Stimulated activated CD8-positive, alpha-beta memory T cell treated with anti-CD3 and anti-CD28 coated beads, Interleukin-2, amount 100 ng/mL, for 48 hours (primary cell): Measurements from ENCODE around the gene SLC36A3.

Experiments
- DNase-seq, 2 donors: peaks; one replicate each; pipeline ENCODE4 v3.0.0-alpha.2; 2020; ENCODE audit warnings: low read depth in 2 of 2

The SLC36A3 gene

DNA sequence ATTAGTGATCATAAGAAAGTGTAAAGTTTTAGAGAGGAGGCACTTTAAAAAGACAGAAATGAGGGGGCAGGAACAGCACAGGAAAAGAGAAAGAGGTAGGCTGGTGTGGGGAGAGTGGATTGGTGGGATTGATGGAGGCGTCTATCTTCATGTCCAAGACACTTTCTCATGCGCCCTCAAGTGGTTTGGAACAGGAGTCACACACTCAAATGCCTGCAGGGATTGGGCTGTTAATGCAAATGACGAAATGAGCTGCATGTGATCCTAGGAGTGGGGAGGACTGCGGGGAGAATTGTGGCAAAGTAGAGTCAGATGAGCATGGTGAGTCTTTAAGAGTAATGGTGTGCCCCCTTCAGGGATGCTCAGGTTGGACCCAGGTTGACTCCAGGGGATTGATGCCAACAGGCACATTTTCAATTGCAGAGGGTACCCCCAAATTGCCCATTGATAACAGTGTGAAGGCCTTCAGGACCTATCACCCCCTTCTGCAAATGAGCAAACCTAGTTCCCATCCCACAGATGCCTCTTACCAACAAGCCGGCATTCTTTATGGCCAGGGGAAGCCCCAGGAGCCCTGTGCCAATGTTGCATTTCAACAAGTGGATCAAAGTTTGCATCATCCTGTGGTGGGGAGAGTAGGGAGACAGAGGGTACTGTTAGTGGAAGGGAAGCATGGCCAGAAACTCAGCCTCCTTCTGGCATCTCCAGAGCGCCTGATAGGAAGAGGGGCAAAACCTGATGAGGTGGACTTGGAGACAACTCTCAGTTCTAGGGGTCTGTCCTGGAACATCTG lies 5.3 kb downstream of the SLC36A3 start:
- DNase-seq, result no peak

DNA sequence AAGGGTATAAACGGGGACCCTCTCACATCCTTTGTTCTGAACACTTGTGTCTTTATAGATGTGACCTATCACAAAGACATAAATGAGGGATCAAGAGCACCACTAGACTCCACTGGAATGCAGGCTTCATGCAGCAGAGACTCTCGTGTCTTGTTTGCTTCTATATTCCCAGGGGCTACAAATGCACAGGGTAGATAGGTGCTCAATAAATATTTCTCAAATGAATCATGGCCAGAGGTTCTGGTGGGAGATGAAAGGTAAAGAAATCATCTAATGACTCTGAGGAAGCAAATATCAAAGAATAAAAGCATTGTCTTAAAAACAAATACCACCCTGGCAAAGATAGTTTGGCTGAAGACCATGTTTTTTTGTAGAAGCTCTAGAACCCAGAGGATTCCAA lies 6.6 kb downstream of the SLC36A3 start:
- DNase-seq, result no peak

DNA sequence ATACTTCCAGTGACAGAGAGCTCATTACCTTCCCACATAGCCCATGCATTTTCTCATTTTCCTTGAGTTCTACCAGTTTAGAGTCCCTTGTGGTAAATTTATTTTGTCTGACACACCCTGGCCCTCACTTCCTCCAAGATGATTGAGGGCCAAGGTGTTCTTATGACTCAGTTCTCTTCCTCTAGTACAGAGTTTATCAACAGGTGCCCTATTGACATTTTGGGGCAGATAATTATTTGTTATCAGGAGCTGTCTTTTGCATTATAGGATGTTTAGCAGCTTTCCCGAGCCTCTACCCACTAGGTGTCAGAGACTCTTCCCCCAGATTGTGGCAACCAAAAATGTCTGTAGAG lies 7.1 kb downstream of the SLC36A3 start:
- DNase-seq, result no peak

DNA sequence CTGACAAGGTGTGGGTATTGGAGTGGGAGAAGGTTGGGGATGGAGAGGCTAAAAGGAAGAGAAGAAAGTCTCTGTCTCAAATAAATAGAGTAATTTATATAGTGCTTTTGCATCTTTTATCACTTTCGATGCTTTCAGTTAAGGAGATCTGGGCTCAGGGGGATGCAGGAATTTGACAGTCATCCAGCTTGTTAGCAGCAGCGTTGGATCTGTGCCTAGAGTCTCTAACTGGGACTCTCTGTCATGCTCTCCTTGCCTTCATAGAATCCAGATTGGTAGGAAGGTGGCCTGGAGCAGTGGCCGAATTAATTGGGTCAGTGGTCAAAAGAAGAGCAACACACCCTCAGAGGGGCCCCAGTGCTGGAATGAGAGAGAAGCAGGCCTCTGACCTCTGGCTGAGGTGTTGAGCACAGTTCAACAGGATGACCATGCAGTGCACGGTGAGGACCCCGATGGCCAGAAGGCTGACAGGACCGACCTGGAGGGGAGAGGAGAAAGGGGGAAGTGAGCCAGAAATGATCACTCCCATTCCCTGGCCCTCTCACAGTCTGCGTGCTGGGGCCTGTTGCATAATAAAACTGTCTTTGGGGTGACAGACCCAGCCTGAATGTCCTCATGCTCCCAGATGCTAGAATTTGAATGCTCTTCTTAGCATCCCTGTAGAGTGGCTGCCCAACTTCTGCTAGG lies 7.6 kb downstream of the SLC36A3 start:
- DNase-seq, result no peak

DNA sequence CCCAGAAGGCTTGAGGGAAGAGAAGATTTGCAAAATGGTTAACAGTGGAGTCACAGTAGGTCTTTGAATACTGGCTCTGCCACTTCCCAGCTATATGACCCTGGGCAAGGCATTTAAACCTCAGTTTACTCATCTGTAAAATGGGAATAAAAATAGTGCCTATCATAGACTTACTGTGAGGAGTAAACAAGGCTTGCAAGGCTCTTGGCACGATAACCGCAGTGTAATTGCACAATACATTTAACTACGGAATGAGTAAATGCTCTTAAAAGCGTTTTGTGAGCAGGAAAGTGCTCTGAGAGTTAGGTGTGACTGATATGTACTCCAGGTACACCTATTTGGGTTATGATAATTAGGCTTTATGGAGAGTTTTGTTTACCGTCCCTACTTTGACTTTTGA lies 8.4 kb downstream of the SLC36A3 start:
- DNase-seq, result no peak

DNA sequence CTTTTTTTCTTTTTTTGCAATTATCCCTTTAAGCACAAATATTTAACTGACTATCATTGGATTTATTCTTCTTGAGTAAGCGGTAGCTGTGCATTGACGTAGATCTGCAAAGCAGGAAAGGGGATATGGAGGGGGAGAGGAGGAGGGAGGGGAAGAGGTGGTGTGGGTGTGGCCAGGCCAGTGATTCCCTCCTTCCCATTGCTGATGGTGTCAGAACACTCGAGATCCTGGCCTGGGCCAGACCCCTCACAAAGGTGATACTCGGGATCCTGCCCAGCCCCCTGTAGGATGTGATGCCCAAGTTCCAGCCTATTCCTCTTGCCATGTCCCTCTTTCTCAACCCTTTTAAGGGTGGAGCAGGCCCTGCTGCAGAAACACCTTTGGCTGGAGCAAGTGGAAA lies 9.9 kb downstream of the SLC36A3 start:
- DNase-seq, result no peak

DNA sequence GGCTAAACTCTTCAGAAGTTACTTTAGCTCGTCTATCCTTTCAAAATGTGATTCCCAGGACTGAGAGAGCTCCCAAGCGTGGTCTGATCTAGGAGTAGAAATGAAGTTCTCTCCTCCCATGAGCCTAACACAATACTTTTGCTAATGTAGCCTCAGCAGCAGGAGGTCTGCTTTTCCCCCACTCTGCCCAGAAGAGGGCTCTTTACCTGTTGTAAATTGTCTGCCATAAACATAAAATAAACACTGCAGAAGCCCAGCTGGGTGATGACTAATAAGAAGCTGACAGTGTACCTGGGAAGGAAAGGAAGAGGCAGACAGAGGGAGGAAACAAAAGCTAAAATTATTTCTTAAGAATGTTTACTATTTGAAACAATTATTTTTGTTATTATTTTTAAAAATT lies 15.4 kb downstream of the SLC36A3 start:
- no peak for DNase-seq

DNA sequence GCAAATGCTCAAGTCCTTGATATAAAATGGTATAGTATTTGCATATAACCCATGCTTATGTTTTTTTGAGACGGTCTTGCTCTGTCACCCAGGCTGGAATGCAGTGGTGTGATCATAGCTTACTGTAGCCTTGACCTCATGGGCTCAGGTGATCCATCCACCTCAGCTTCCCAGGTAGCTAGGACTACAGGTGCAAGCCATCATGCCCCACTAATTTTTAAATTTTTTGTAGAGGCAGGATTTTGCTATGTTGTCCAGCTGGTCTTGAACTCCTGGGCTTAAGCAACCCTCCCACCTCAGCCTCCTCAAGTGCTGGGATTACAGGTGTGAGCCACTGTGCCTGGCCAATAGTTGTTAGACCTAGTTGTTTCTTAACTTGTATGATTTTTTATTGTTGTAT lies 17.3 kb downstream of the SLC36A3 start:
- DNase-seq, result no peak

DNA sequence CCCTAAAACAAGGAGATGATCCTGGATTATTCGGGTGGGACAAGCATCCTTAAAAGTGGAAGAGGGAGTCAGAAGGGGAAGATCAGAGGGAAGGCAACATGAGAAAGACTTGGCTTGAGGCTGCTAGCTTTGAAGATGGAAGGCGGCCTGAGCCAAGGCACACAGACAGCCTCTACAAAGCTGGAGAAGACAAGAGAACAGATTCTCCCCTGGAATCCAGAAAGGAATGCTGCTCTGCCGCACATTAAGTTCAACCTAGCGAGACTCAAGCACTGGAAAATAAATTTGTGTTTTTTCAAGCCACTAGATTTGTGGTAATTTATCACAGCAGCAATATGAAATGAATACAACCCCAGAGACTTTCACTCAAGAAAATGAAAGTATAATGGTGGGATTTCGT lies 17.9 kb downstream of the SLC36A3 start:
- DNase-seq, result no peak

DNA sequence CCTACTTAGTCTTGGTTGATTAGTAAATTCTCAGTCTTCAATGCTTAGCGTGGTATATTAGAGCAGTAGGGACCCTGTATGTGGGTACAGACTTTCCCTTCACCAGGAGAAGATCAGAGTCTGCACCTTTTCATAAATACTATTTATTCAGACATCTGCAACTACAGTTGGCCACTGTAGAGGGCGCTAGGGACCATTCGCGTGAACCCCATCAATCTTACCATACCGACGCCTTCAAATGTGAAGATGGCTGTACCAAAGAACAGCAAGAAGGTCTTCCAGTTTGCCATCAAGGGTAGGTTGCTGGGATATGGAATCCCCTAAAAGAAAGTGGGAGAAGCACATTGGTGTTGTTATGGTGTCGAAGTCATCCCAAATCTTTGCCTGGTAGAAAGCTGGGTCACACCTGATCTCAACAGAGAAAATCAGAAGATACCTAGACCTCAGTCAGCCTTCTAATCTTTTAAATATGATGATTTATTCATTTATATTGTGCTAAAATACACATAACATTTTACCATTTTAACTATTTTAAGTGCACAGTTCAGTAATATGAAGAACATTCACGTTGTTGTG lies 19.1 kb downstream of the SLC36A3 start:
- DNase-seq, result no peak

DNA sequence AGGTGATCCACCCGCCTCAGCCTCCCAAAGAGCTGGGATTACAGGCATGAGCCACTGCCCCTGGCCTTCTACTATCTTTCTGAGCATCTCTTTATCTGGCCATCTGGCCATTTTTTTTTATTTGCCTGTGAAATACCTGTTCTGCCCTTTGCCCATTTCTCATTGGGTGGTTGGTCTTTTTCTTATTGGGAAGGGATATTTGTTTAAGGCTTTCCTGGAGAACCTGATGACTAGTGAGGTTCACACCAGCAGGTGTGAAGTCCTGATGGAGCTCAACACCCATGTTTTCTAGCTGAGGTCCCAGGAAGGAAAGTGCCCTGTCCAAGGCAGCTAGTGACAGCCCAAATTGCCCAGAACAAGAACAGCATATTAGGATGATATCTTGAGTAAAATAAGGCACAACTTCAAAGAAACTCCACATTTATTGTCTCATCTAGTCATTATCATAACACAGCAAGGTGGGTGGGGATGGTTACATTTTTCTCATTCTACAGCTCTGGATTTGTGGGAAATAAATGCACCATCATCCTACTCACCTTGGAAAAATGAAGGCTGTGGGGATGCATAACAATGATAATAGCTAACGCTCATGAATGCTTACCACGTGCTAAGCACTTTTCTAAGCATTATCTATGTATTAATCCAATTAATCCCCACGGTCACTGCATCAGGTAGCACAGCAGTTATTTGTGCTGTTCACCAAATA lies 20.3 kb downstream of the SLC36A3 start:
- no peak for DNase-seq

DNA sequence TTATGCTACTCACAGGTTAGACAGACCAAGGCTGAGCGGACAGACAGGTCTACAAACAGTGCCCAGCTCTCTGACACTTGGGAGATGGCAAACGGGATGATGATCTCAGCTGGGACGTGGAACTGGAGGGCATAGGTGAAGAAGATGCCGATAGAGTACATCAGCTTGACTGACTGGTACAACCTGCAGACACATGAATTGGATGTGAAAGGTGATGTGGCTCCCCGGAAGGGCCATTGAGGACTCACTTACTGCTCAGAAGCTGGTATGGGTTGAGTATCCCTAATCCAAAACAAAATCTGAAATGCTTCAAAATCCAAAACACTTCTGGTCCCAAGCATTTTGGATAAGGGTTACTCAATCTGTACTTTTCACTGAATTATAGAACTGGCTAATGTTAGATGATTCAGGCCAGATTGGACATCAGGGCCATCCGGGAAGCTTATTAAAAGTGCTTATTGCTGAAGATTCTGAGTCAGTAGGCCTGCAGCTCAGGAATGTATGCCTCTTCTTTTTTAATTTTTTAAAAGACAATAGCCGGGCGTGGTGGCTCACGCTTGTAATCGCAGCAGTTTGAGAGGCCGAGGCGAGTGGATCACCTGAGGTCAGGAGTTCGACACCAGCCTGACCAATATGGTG lies 22.4 kb downstream of the SLC36A3 start:
- no peak for DNase-seq

DNA sequence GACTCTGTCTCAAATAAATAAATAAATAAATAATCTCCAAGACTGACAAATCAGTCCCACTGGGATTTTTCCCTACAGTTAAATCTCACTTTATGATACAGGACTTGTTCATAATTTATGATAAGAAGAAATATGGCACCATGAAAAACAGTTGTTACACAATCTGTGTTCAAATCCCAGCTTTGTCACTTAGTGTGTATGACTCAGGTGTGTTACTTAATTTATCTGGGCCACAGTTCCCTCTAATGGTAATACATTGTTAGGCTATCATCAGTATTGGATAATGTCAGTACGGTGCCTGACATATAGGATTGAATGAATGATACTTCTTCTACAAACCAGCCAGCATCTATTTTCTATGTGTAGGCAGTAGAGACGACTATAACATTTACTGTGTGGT lies 23.1 kb downstream of the SLC36A3 start:
- no peak for DNase-seq

DNA sequence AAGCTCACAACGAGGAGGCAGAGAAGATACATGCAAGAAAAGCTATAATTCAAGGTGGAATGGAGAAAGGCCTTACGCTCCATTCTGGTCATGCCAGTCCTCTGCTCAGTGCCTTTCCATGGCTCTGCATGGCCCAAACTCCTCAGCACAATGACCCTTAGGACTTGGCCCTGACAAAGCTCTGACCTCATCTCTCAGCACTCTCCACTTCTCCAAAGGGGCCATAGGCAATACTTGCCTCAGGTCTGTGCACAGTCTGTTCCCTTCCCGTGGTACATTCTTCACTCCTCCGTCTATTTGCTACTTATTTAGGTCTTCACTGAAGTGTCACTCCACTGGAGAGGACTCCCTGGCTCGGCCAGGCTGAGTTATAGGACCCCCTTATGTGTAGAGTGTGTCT lies 24.7 kb downstream of the SLC36A3 start:
- no peak for DNase-seq

DNA sequence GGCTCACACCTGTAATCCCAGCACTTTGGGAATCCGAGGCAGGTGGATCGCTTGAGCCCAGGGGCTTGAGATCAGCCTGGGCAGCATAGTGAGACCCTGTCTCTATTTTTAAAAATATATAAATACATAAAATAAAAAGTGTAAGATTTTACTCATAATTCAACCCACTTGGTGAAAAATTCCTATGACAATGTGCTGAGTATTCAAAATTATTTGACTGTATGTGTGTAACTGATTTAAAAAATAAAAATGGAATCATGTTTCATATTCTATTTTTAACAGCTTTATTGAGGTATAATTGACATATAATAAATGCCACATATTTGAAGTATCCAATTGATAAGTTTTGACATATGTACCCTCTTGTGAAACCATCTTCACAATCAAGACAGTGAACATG lies 27.8 kb downstream of the SLC36A3 start:
- no peak for DNase-seq

DNA sequence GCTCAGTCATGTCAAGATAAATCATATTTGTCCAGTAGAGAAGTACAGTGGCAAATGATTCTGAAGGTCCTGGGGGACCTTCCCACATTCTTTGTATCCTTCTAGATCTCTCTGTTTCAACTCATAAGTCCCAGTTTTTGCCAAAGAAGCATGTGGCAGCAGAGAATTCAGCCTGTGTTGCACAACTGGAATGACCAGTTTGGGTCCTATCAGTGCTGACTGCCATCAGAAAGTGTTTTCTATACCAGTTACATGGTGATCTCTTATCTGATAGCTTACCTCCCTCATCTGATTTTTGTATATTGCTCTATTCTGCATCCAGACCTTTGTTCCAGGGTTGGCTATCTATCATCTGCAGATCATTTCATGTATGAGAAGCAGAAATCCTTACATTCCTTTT lies 28.9 kb downstream of the SLC36A3 start:
- no peak for DNase-seq

DNA sequence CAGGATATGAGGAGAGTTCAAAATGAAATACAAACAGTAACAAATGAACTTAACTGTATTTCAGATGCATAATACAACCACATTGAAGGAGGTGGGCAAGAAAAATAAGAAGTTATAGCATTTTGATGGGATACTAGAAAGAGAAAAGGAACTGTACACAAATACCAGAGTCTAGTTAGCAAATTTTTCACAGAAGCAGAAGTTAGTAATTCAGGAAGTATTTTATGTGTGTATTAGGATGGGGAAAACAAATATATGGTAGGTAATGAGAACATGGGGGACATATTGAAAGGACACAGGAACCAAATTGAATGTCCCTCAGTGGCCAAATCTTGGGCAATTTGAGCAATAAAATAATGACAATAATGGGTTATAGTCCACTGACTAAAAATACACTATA lies 32.2 kb downstream of the SLC36A3 start:
- no peak for DNase-seq

DNA sequence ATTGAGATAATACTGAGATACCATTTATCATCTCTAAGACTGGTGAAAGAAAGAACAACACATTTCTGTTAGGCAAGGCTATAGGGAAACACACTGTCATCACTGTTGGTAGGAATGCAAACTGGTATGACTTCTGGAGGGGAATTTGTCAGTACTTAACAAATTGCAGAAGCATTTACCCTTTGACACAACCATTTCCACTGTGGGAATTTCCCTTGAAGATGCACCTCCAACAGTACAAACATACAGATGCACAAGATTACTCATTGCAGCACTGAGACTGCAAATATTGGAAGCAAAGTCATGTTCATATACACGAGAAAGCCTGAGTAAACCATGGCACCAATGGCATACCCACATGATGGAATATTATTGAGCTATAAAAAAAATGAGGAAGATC lies 33.0 kb downstream of the SLC36A3 start:
- DNase-seq, result no peak

DNA sequence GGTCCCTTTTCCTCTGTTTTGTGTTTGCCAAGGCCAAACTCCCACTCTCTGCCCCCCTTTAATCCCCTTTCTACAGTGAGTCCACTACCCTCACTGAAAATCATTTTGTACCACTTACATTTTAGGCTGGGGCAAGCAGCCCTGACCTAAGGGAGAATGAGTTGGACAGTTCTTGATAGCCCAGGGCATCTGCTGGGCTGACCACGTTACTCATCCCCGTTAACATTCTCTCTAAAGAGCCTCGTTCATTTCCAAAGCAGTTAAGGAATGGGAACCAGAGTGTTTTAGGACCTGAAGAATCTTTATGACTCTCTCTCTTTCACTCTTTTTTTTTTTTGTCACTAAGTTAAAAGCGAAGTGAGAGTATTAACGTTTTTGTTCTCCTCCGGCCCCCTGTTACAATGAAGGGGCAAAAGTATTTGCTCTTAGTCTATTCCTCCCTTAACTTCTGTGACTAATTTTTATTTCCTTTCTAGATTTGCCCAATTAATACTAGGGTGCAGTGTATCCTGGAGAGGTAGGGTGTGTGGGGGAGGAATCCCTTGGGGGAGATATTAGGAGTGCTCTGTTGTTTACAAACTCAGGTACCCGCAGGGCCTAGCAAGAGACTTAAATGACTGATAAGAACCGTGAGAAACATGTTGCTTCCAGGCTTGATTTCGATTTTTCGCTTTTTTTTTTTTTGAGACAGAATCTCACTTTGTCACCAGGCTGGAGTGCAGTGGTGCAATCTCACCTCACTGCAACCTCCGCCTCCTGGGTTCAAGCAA lies 35.9 kb downstream of the SLC36A3 start:
- no peak for DNase-seq

DNA sequence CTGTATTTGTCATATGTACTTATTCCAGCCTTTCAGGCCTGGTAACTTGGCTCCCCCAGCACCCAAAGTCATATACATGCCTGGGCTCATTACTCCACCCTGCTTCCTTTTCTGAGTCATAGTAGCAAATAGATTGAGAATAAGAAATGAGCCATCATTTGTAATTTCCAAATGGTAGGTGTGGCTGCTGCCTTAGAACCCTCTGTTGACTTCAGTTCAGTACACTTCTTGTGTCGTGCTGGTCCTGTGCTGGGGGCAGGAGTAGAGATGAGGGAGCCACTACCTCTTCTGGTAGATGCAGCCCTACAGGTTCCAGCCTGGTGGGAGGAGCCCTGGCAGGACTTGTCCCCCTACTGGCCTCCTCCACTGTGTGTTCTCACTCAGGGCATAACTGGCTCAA lies 39.5 kb downstream of the SLC36A3 start:
- no peak for DNase-seq

DNA sequence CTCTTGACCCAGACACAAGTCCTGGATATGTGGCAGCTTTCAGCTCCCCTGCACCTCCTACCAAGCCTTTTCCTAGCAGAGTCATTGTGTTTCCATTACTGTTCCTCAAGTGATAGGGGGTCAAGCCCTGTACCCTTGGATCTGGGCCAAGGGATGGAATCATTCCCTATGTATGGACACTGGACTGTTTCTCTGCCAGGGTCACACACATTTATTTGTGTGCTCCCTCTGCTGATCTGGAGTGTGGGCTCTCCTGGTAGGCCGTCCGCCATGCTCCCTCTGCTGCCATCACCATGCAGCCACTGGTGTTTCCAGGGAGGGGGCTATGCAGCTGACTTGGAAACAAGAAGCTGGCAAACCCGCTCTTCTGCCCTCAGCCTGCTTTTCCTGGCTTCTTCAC lies 41.0 kb downstream of the SLC36A3 start:
- DNase-seq, result no peak

DNA sequence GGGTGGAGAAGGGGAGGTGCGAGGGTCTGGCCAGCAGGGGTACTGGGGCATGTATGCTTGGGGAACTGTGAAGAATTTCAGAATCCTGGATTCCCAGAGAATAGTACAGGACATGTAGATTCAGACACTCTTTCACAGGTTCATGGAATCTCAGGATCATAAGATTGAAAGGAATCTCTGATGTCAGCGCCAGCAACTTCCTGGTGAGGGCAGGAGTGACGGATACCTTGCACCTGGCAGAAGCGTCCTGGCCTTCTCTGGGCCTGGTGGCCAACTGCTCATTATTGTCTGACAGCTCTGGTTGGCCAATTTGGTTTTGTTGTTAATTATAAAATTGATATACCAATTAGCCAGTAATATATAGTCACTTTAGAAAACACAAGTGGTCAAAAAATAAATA lies 43.6 kb downstream of the SLC36A3 start:
- no peak for DNase-seq
